IPS DF 4.7 (cell line): Measurements from ENCODE around the gene PSENEN.
A peak's percentile ranks its signal among the peaks of the same experiment; 100 is the strongest.

Experiments
- DNase-seq: peaks from one replicate; pipeline ENCODE4 v3.0.0-alpha.2; 2013; ENCODE audit warnings: low spot score; ENCODE audit errors: extremely low read depth

Gene PSENEN

GRCh38 chr19:35750167-35750566 lies 4.7 kb downstream of the PSENEN start:
- no peak for DNase-seq

- DNase-seq = no peak
These were observed 6.6 kb downstream of the PSENEN start for GRCh38 chr19:35751839-35752745.

GRCh38 chr19:35752746-35753350 lies 7.4 kb downstream of the PSENEN start:
- no peak for DNase-seq

- no peak for DNase-seq
These were observed 8.4 kb downstream of the PSENEN start for GRCh38 chr19:35753634-35754369.

- no peak for DNase-seq
These were observed 9.1 kb downstream of the PSENEN start for GRCh38 chr19:35754370-35755130.

GRCh38 chr19:35755131-35755549 lies 9.7 kb downstream of the PSENEN start:
- DNase-seq = no peak

- no peak for DNase-seq
These were observed 10.3 kb downstream of the PSENEN start for GRCh38 chr19:35755550-35756376.

- no peak for DNase-seq
These were observed 11.2 kb downstream of the PSENEN start, which contains the start of gene HSPB6 for GRCh38 chr19:35756377-35757230. TSS of gene HSPB6 (minus strand) at chr19:35757029. CDS start at chr19:35757008, 21 bp downstream.

GRCh38 chr19:35757231-35757748 lies 11.8 kb downstream of the PSENEN start:
- no peak for DNase-seq

- peak; percentile 97 for DNase-seq
These were observed 12.5 kb downstream of the PSENEN start, which contains the start of gene PROSER3 for GRCh38 chr19:35757749-35758608. TSS of gene PROSER3 (plus strand) at chr19:35758176. CDS start at chr19:35758216, 40 bp downstream.

GRCh38 chr19:35759697-35760096 lies 14.2 kb downstream of the PSENEN start:
- DNase-seq = no peak

- DNase-seq = no peak
These were observed 15.4 kb downstream of the PSENEN start for GRCh38 chr19:35760711-35761349.

GRCh38 chr19:35764432-35765315 lies 19.2 kb downstream of the PSENEN start:
- no peak for DNase-seq

- no peak for DNase-seq
These were observed 21.2 kb downstream of the PSENEN start for GRCh38 chr19:35766571-35767104.

GRCh38 chr19:35767288-35768081 lies 22.0 kb downstream of the PSENEN start:
- no peak for DNase-seq

- DNase-seq = no peak
These were observed 22.6 kb downstream of the PSENEN start for GRCh38 chr19:35768082-35768421.
